Measurements from ENCODE around the gene ADAT2.
A peak's percentile ranks its signal among the peaks of the same experiment; 100 is the strongest.

Gene ADAT2

DNA sequence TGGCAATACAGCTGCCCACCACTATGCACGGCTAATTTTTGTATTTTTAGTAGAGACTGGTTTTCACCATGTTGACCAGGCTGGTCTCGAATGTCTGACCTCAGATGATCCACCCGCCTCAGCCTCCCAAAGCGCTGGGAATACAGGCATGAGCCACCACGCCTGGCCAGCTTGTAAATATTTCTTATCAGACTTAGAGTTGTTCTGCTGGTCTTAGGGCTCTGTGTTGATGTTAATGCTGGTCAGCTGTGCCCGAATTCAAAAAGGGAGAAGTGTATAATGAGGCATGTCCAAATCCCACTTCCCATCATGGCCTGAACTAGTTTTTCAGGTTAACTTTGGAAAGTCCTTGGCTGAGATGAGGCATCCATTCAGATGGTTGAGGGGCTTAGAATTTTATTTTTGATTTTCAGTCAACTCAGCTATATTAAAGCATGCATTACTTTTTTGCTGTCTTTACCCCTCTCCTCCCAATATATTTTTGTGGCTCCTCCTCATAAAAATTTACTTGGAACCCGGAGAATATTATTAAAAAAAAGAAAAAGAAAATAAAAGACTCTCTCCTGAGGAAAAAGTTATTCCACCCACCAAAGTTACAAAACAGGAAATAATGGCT is 47.7 kb downstream of the ADAT2 start:
- no peak for DNase-seq (ENCODE audit: low read depth)
- no peak overlapping the region for H3K4me3 ChIP-seq (ENCODE audit: low read length)
- TF ChIP-seq, protein P1, sequence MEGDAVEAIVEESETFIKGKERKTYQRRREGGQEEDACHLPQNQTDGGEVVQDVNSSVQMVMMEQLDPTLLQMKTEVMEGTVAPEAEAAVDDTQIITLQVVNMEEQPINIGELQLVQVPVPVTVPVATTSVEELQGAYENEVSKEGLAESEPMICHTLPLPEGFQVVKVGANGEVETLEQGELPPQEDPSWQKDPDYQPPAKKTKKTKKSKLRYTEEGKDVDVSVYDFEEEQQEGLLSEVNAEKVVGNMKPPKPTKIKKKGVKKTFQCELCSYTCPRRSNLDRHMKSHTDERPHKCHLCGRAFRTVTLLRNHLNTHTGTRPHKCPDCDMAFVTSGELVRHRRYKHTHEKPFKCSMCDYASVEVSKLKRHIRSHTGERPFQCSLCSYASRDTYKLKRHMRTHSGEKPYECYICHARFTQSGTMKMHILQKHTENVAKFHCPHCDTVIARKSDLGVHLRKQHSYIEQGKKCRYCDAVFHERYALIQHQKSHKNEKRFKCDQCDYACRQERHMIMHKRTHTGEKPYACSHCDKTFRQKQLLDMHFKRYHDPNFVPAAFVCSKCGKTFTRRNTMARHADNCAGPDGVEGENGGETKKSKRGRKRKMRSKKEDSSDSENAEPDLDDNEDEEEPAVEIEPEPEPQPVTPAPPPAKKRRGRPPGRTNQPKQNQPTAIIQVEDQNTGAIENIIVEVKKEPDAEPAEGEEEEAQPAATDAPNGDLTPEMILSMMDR (conservative IDR thresholded peaks at IDR 0.05; ENCODE audit: low read length): no peak

DNA sequence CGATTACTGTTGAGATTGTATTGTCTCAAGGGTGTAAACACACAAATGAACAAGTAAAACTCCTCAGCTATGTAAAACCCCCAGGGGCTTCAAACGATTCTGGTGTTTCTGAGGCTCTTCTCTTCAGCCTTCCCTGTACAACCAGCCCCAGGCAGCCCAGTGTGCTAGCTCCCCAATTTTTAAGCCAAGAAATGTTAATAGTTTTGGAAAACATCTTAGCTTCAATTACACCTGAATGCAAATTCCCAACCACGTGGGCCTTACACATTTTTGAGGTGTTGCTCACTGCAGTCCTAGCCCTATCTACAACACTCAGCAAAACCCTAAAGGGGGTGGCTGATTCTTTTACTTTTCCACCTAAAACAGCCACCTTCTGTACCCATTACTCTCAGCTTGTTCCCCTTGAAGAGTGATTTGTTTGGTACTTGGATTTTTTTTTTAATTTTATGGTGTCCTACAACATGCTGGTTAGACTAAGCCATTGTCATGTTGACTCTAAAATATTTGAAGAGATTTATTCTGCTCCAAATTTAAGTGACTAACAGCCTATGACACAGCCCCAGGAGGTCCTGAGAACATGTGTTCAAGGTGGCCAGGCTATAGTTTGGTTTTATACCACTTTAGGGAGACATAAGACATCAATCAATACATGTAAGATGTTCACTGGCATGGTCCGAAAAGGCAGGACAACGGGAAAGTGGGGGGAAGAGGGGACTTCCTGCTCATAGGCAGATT is 48.7 kb downstream of the ADAT2 start:
- DNase-seq (ENCODE audit: low read depth): no peak
- no peak overlapping the region for H3K4me3 ChIP-seq (ENCODE audit: low read length)
- TF ChIP-seq, protein P1 (conservative IDR thresholded peaks at IDR 0.05; ENCODE audit: low read length): no peak

DNA sequence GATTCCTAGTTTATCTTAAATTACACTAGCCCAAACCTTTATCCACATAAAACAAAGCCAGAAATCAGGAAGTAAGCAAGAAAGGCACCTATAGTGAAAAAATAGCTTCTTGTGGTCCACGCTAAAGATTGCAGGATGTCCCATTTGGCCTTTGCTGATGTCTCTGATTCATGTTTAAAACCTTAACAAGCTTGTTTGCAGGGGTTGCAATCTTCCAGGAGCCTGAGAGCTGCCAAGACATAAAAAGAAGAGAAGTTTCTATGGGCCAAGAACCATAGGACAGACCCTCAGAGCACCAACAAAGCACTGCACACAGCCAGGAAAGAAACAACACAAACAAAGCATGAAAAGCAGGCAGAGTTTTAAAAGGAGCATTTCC is 49.4 kb downstream of the ADAT2 start:
- TF ChIP-seq, protein P1 (conservative IDR thresholded peaks at IDR 0.05; ENCODE audit: low read length): no peak
- DNase-seq (ENCODE audit: low read depth): no peak
- no peak overlapping the region for H3K4me3 ChIP-seq (ENCODE audit: low read length)

DNA sequence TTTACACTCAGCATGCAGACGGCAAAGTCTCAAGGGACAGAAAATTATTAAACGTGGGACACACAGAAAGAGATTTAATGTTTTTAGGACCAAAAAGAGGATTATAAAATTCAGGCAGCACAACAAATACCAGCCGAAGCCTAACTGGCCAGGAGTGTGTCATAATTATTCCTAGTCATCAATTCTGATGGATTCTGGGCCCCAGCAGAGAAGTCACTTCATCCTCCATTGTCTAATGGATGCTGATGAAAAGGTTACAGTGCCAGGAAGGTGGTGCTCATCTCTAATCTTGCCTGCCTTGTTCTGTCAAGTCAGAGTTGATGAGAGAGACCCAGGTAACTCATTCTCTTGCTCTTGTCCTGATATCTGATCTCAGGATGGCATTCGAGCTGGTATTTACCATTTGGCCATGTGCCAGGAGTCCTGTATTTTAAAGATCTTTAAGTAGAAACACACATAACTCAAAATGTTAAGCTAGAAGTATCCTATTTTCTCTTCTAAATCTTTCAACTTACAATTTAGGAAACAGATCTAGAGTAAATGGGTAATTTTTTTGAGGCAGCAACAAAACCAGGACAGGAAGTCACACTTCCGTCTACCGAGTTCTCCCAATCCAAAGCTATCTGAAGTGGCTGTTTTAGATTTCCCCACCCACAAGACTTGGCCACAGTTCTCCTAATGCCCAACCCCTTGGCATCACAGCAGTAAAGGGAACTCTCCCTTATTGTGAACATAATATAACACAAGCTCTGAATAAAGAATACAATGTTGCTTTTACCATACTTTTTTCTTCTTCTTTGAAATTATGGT is 50.0 kb downstream of the ADAT2 start:
- no peak overlapping the region for H3K4me3 ChIP-seq (ENCODE audit: low read length)
- peak; percentile 22 for DNase-seq (ENCODE audit: low read depth)
- TF ChIP-seq, protein P1 (conservative IDR thresholded peaks at IDR 0.05; ENCODE audit: low read length): no peak

DNA sequence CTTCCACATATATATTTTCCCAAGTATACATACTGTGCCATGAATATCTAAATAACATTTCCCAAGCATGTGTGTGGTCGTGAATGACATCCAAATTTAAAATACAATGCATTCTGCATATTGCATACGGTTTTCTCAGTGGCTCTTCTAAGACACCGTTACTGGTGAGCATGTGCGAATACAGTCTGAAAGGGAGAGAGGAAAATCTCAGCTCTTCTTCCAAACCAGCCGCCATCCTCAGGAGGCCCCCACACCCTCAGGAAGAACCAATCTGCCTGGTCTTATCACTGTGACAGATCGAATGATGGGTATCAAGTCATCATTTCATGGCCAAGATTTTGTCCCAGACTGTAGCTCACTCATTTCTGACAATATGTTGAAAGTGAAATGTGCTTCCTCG is 50.7 kb downstream of the ADAT2 start:
- TF ChIP-seq, protein P1 (conservative IDR thresholded peaks at IDR 0.05; ENCODE audit: low read length): no peak
- DNase-seq (ENCODE audit: low read depth): no peak
- no peak overlapping the region for H3K4me3 ChIP-seq (ENCODE audit: low read length)

DNA sequence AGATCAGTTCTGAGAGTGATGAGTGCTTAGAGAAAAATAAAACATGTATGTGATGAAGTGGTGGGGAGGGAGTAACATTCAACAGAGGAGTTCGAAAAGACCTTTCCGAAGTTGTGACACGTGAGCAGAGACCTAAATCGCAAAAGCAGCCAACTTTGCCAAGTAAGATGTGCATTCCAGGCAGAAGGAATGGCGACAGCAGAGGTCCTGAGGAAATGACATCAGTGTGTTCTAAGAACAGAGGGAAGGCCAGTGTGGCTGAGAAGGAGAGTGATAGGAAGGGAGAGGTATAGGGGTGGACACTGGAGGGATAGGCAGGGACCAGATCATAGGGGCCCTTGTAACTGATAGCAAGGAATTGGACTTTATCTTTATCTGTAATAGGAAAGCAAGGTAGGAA is 51.3 kb downstream of the ADAT2 start:
- no peak overlapping the region for H3K4me3 ChIP-seq (ENCODE audit: low read length)
- no peak for DNase-seq (ENCODE audit: low read depth)
- TF ChIP-seq, protein P1 (conservative IDR thresholded peaks at IDR 0.05; ENCODE audit: low read length): no peak

Data from AG10803 (cell line).